Vagina (tissue), 2 donors: ENCODE results near the gene EXOC3. TPM values are rescaled to one million over a fixed set of nuclear protein-coding genes. Genes with fewer than 3 reads are reported as not detected.

Experiments used
- DNase-seq, 2 donors: peaks; one replicate each; pipeline ENCODE4 v3.0.0-alpha.2; 2017; ENCODE audit errors: extremely low spot score in 2 of 2
- H3K27ac ChIP-seq: fragments of 200-600 bp; sonication (generic); one replicate; pipeline ENCODE4 v1.5.1; 2019
- H3K27me3 ChIP-seq: fragments of 200-600 bp; sonication (generic); one replicate; pipeline ENCODE4 v1.5.1; 2019
- H3K36me3 ChIP-seq, 2 donors: fragments of 200-600 bp; sonication (generic); one replicate each; pipeline ENCODE4 v1.5.1; 2017 to 2019
- H3K4me1 ChIP-seq: fragments of 200-600 bp; sonication (generic); one replicate; pipeline ENCODE4 v1.5.1; 2019
- H3K4me3 ChIP-seq, 2 donors: fragments of 200-600 bp; sonication (generic); 1 replicate in 1 of 2; 2 replicates in 1 of 2; pipeline ENCODE4 v1.5.1; 2016 to 2019
- H3K9me3 ChIP-seq: fragments of 200-600 bp; sonication (generic); one replicate; pipeline ENCODE4 v1.5.1; 2019
- CTCF ChIP-seq, 3 experiments: fragments of 450-650 bp in 2 of 3; fragments of 200-600 bp in 1 of 3; sonication (generic) in 1 of 3; IDR thresholded peaks; one replicate each; pipeline ENCODE4 v1.5.1; 2017 to 2019; ENCODE audit warnings: antibody characterized with exemption in 3 of 3, mild to moderate bottlenecking in 2 of 3, moderate library complexity in 2 of 3
- POLR2A ChIP-seq, 2 donors: fragments of 450-650 bp; IDR thresholded peaks; one replicate each; pipeline ENCODE4 v1.6.1; 2017; ENCODE audit warnings: antibody characterized with exemption in 2 of 2, mild to moderate bottlenecking in 2 of 2, moderate library complexity in 2 of 2
- POLR2AphosphoS5 ChIP-seq, 2 donors: sonication (generic); formaldehyde crosslinking; IDR thresholded peaks; one replicate each; pipeline ENCODE4 v1.9.0; 2017; ENCODE audit warnings: antibody characterized with exemption in 2 of 2, mild to moderate bottlenecking in 2 of 2, low read depth in 1 of 2; ENCODE audit not compliant: insufficient read depth in 1 of 2
- intact Hi-C: fragments of 100-400 bp; cut with DNase I; formaldehyde crosslinking; loops from one replicate; pipeline ENCODE4 v1.15.1; 2023
- total RNA-seq: library from RNA; depleted of rRNA; stranded (reverse); fragments of >200 nt; gene quantifications from one replicate; pipeline ENCODE4 v1.2.3, GENCODE V29; 2016

The EXOC3 gene
- total RNA-seq, 1 donor from 2014 or later = 67.5 TPM

DNA sequence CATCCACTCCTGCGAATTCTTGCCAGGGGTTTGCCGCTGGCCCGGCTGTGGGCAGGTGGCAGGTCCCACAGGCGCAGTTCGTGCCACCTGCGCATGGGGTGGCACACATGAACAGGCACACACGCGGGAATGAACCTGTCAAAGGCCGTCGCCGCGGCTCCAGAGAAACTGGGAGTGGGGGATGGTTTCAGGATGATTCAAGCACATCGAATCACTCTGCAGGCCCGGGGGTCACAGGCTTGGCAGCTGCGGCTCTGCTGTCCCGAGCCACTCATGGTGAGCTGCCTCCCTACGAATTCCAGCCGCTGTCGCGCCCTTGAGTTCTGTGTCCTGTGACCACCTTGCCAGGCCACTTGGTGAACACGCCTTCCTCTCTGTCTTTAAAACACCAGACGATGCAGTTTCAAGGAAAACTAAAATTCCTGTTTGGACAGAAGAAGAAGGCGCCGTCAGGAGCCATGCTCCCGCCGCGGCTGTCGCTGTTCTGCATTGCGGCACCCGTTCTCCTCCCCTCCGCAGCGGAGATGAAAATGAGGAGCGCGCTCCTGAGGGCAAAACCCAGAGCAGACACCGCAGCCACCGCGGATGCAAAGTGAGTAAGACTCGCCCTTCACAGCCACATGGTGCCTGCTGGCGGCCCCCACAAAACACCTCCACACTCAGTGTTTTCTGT lies 15.4 kb upstream of the EXOC3 start:
- Histone ChIP-seq H3K27ac (no peak overlapping the region), H3K4me1 (peaks cover 16% of the 10 kb centered on the region), H3K9me3 (no peaks in the 10 kb centered on the region), H3K36me3 (no peaks in the 10 kb centered on the region), H3K4me3 (no peak overlapping the region), H3K27me3 (no peaks in the 10 kb centered on the region)
- intact Hi-C loops = no loop called here
- no peak for TF ChIP-seq CTCF (IDR thresholded peaks at IDR 0.05)
- TF ChIP-seq POLR2A (IDR thresholded peaks at IDR 0.05) = no peak
- TF ChIP-seq POLR2AphosphoS5 (IDR thresholded peaks at IDR 0.05; ENCODE audit: insufficient read depth in 1 of 2, low read depth in 1 of 2) = no peak
- no peak for DNase-seq

DNA sequence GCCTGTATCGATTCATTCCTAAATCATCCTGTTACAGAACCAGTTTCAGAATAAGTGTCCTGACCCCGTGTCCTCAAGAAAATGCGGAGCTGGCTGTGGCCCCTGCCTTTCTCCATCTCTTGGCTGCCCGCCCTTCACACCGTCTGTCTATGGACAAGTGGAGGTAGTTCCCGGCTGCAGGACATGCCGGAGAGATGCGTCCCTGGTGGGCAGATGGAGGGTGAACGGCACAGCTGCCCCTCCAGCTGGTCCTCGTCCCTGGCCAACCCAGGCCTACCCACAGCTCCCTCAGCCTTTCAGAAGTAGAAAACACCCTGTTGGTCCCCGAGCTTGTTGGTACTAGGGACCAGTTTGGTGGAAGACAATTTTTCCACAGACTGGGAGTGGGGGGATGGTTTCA lies 14.8 kb upstream of the EXOC3 start:
- Histone ChIP-seq H3K9me3 (no peaks in the 10 kb centered on the region), H3K27me3 (no peaks in the 10 kb centered on the region), H3K36me3 (no peaks in the 10 kb centered on the region), H3K4me3 (no peak overlapping the region), H3K4me1 (peaks cover 16% of the 10 kb centered on the region), H3K27ac (no peak overlapping the region)
- intact Hi-C loops = no loop called here
- TF ChIP-seq POLR2AphosphoS5 (IDR thresholded peaks at IDR 0.05; ENCODE audit: insufficient read depth in 1 of 2, low read depth in 1 of 2) (no peak), CTCF (IDR thresholded peaks at IDR 0.05) (no peak), POLR2A (IDR thresholded peaks at IDR 0.05) (no peak)
- no peak for DNase-seq

DNA sequence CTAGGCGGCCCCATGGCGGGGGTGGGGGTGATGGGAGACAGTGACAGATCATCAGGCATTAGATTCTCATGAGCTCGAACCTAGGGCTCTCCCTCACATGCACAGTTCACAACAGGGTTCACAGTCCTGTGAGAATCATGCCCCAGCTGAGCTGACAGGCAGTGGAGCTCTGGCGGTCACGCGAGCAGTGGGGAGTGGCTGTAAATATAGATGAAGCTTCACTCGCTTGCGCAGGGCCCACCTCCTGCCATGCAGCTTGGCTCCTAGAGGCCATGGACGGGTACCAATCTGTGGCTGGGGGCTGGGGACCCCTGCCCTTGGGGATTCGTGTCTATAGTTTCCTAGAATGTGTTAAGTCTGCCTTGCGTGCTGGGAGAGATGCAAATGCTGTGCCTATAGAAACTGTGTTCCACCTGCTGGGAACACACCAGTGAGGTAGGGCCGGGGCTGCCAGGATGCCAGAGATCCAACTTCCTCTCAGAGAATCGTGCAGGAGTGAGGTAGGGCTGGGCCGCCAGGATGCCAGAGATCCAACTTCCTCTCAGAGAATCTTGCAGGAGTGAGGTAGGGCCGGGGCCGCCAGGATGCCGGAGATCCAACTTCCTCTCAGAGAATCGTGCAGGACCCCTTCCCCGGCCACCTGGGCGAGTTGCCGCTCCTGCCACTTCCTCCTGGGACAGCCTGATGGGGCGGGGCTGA lies 14.1 kb upstream of the EXOC3 start:
- H3K36me3 ChIP-seq = no peaks in the 10 kb centered on the region
- no peak overlapping the region for H3K4me3 ChIP-seq
- TF ChIP-seq POLR2AphosphoS5 (IDR thresholded peaks at IDR 0.05; ENCODE audit: insufficient read depth in 1 of 2, low read depth in 1 of 2) = no peak
- H3K27ac ChIP-seq = no peak overlapping the region
- DNase-seq = no peak
- intact Hi-C loops = no loop called here
- no peaks in the 10 kb centered on the region for H3K9me3 ChIP-seq
- H3K27me3 ChIP-seq = no peaks in the 10 kb centered on the region
- H3K4me1 ChIP-seq = peaks cover 16% of the 10 kb centered on the region

DNA sequence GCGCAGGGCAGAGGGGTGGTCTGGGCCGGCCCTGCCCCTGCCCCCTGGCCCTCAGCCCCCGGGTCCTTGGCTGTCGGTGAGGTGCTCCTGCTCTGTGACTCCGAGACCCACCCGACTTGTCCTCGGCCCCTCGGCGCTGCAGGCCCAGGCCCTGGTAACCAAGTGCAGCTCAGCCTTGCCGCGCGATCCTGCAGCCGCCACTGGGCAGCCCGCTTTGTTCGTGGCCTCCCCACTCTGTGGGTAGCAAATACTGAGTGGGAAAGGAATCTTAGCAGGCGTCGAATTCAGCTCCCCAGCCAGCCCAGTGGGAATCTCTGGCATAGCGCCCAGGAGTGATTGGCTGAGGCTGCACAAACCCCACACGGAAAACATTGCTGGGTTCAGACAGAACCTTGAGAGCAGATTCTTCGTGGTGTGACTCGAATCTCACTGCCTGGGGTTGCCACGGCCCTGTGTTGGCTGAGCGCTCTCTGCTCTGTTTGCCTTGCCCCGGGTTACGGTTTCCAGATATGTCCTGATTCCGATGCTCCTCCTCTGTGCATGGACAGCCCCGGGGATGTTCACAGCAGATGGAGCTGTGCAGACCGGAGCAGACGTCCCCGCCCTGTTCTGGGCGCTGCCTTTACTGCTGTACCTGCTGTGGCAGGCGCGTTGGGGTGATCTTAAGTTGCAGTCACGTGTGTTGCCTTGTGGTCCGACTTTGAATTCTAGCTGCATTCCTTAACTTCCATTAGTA lies 13.4 kb upstream of the EXOC3 start:
- no peaks in the 10 kb centered on the region for H3K27me3 ChIP-seq
- peaks cover 16% of the 10 kb centered on the region for H3K4me1 ChIP-seq
- H3K36me3 ChIP-seq = no peaks in the 10 kb centered on the region
- DNase-seq = no peak
- intact Hi-C loops = no loop called here
- H3K9me3 ChIP-seq = no peaks in the 10 kb centered on the region
- TF ChIP-seq POLR2A (IDR thresholded peaks at IDR 0.05) (no peak), POLR2AphosphoS5 (IDR thresholded peaks at IDR 0.05; ENCODE audit: insufficient read depth in 1 of 2, low read depth in 1 of 2) (no peak), CTCF (IDR thresholded peaks at IDR 0.05) (no peak)
- peak overlapping the region; percentile 36 for H3K27ac ChIP-seq
- no peak overlapping the region for H3K4me3 ChIP-seq

- TF ChIP-seq POLR2AphosphoS5 (IDR thresholded peaks at IDR 0.05; ENCODE audit: insufficient read depth in 1 of 2, low read depth in 1 of 2) (no peak), POLR2A (IDR thresholded peaks at IDR 0.05) (no peak), CTCF (IDR thresholded peaks at IDR 0.05) (no peak)
- H3K27ac ChIP-seq = peak overlapping the region; percentile 36
- H3K4me1 ChIP-seq = peaks cover 16% of the 10 kb centered on the region
- no peak for DNase-seq
- intact Hi-C loops = no loop called here
- no peak overlapping the region for H3K4me3 ChIP-seq
- H3K36me3 ChIP-seq = no peaks in the 10 kb centered on the region
- H3K9me3 ChIP-seq = no peaks in the 10 kb centered on the region
- H3K27me3 ChIP-seq = no peaks in the 10 kb centered on the region
Observed at GRCh38 chr5:430214-430925, 12.6 kb upstream of the EXOC3 start.
